ENCODE data around the gene CD300H.

The CD300H gene

GRCh38 chr17:74591503-74591902 lies 24.2 kb upstream of the CD300H start:
- H4K20me1 ChIP-seq (ENCODE audit: insufficient read depth, low read length): no peaks in the 10 kb centered on the region
- no peaks in the 10 kb centered on the region for H3K9me3 ChIP-seq (ENCODE audit: low read length)
- no peaks in the 10 kb centered on the region for H3K9me2 ChIP-seq (ENCODE audit: low read depth, low read length)
- H3K4me3 ChIP-seq (ENCODE audit: low read depth, low read length, poor library complexity, severe bottlenecking): no peak overlapping the region
- H3F3A ChIP-seq (ENCODE audit: insufficient read depth, low read length): no peaks in the 10 kb centered on the region
- H3K27me3 ChIP-seq (ENCODE audit: insufficient read depth, low read length): no peaks in the 10 kb centered on the region
- H3K27ac ChIP-seq (ENCODE audit: low read depth, low read length, poor library complexity, severe bottlenecking): no peak overlapping the region
- H3K79me2 ChIP-seq (ENCODE audit: insufficient read depth, low read length): no peaks in the 10 kb centered on the region
- no peak overlapping the region for H3K4me2 ChIP-seq (ENCODE audit: low read length)
- no peak overlapping the region for H3K9ac ChIP-seq (ENCODE audit: low read length)
- no peak overlapping the region for H2AFZ ChIP-seq (ENCODE audit: low read length)
- no peaks in the 10 kb centered on the region for H3K36me3 ChIP-seq (ENCODE audit: insufficient read depth, low read length)
- H3K4me1 ChIP-seq (ENCODE audit: insufficient read depth, low read length, severe bottlenecking): no peaks in the 10 kb centered on the region
- no peak for TF ChIP-seq CTCF (IDR thresholded peaks at IDR 0.05; ENCODE audit: low read length)

- Histone ChIP-seq H2AFZ (ENCODE audit: low read length) (no peak overlapping the region), H3K9me3 (ENCODE audit: low read length) (no peaks in the 10 kb centered on the region), H3K27me3 (ENCODE audit: insufficient read depth, low read length) (0 out of 2 replicates have a peak, but pooled peaks cover 3% of the 10 kb centered on the region), H3K9me2 (ENCODE audit: low read depth, low read length) (no peaks in the 10 kb centered on the region), H3K4me2 (ENCODE audit: low read length) (no peak overlapping the region), H3K36me3 (ENCODE audit: insufficient read depth, low read length) (no peaks in the 10 kb centered on the region), H3K79me2 (ENCODE audit: insufficient read depth, low read length) (no peaks in the 10 kb centered on the region), H3K4me3 (ENCODE audit: low read depth, low read length, poor library complexity, severe bottlenecking) (no peak overlapping the region), H4K20me1 (ENCODE audit: insufficient read depth, low read length) (no peaks in the 10 kb centered on the region), H3F3A (ENCODE audit: insufficient read depth, low read length) (no peaks in the 10 kb centered on the region), H3K27ac (ENCODE audit: low read depth, low read length, poor library complexity, severe bottlenecking) (no peak overlapping the region), H3K4me1 (ENCODE audit: insufficient read depth, low read length, severe bottlenecking) (no peaks in the 10 kb centered on the region), H3K9ac (ENCODE audit: low read length) (no peak overlapping the region)
- TF ChIP-seq EZH2 (IDR thresholded peaks at IDR 0.05; ENCODE audit: borderline replicate concordance, low read length) (no peak), CTCF (IDR thresholded peaks at IDR 0.05; ENCODE audit: low read length) (no peak)
Observed at GRCh38 chr17:74585711-74586110, 18.4 kb upstream of the CD300H start.

- Histone ChIP-seq H3K4me1 (ENCODE audit: insufficient read depth, low read length, severe bottlenecking) (no peaks in the 10 kb centered on the region), H3K9me2 (ENCODE audit: low read depth, low read length) (no peaks in the 10 kb centered on the region), H3K36me3 (ENCODE audit: insufficient read depth, low read length) (no peaks in the 10 kb centered on the region), H3K9me3 (ENCODE audit: low read length) (no peaks in the 10 kb centered on the region), H3K4me3 (ENCODE audit: low read depth, low read length, poor library complexity, severe bottlenecking) (no peak overlapping the region), H3K79me2 (ENCODE audit: insufficient read depth, low read length) (no peaks in the 10 kb centered on the region), H3K27me3 (ENCODE audit: insufficient read depth, low read length) (0 out of 2 replicates have a peak, but pooled peaks cover 3% of the 10 kb centered on the region), H3K27ac (ENCODE audit: low read depth, low read length, poor library complexity, severe bottlenecking) (no peak overlapping the region), H2AFZ (ENCODE audit: low read length) (no peak overlapping the region), H3F3A (ENCODE audit: insufficient read depth, low read length) (no peaks in the 10 kb centered on the region), H4K20me1 (ENCODE audit: insufficient read depth, low read length) (no peaks in the 10 kb centered on the region), H3K9ac (ENCODE audit: low read length) (no peak overlapping the region), H3K4me2 (ENCODE audit: low read length) (no peak overlapping the region)
- no peak for TF ChIP-seq CTCF (IDR thresholded peaks at IDR 0.05; ENCODE audit: low read length)
- no peak for TF ChIP-seq EZH2 (IDR thresholded peaks at IDR 0.05; ENCODE audit: borderline replicate concordance, low read length)
Observed at GRCh38 chr17:74584292-74585060, 17.2 kb upstream of the CD300H start.
